B cell (primary cell): ENCODE measurements around the gene KDM6B. TPM values are rescaled to one million over a fixed set of nuclear protein-coding genes. Genes with fewer than 3 reads are reported as not detected.

Source experiments
- ATAC-seq: fragments of 200-7000 bp; cut with Tn5 transposase; one replicate; pipeline ENCODE4 v1.10.0; 2021; ENCODE audit warnings: low read depth, mild to moderate bottlenecking, moderate number of reproducible peaks, moderate library complexity
- CTCF ChIA-PET: fragments of 350-600 bp; sonication (Branson Sonifier 250); formaldehyde crosslinking; loops from one replicate; lab custom pipeline; 2021; ENCODE audit warnings: antibody characterized with exemption, inconsistent platforms; lab: Charles Lee
- POLR2A ChIA-PET: fragments of 350-600 bp; sonication (Branson Sonifier 250); formaldehyde crosslinking; loops from one replicate; lab custom pipeline; 2021; ENCODE audit warnings: antibody characterized with exemption; lab: Charles Lee
- DNase-seq: peaks from one replicate; pipeline ENCODE4 v3.0.0; 2013
- H2AFZ ChIP-seq: 2 replicates; pipeline ENCODE4 v1.6.1; 2012; ENCODE audit warnings: mild to moderate bottlenecking, low read depth, low read length; ENCODE audit not compliant: insufficient read depth, poor library complexity, severe bottlenecking
- H3K27ac ChIP-seq, 2 donors: 1 replicate in 1 of 2; 2 replicates in 1 of 2; pipeline ENCODE4 v1.5.1; 2012 to 2013; ENCODE audit warnings: low read length in 2 of 2, mild to moderate bottlenecking in 2 of 2, moderate library complexity in 1 of 2
- H3K27me3 ChIP-seq, 4 experiments: fragments of 200-600 bp in 1 of 4; sonication (generic) in 1 of 4; replicated peaks in 1 of 4; 1 replicate in 2 of 4; 2 replicates in 2 of 4; pipeline versions ENCODE4 v1.6.1 to v1.7.0; 2013 to 2016; ENCODE audit warnings: low read length in 3 of 4, mild to moderate bottlenecking in 2 of 4, mixed read lengths in 1 of 4, moderate library complexity in 1 of 4; ENCODE audit not compliant: insufficient read depth in 4 of 4, control insufficient read depth in 3 of 4; ENCODE audit errors: control extremely low read depth in 1 of 4
- H3K36me3 ChIP-seq, 2 experiments: replicated peaks in 1 of 2; 1 replicate in 1 of 2; 2 replicates in 1 of 2; pipeline versions ENCODE4 v1.6.1 to v1.7.1; 2013; ENCODE audit warnings: low read length in 1 of 2; ENCODE audit not compliant: insufficient read depth in 2 of 2, control insufficient read depth in 1 of 2; ENCODE audit errors: control extremely low read depth in 1 of 2, extremely low read depth in 1 of 2
- H3K4me1 ChIP-seq, 2 donors: fragments of 200-600 bp in 1 of 2; sonication (generic) in 1 of 2; 1 replicate in 1 of 2; 2 replicates in 1 of 2; pipeline versions ENCODE4 v1.5.1 to v1.6.1; 2013 to 2017; ENCODE audit warnings: low read length in 2 of 2; ENCODE audit not compliant: control insufficient read depth in 2 of 2, insufficient read depth in 2 of 2
- H3K4me2 ChIP-seq: replicated peaks from 2 replicates; pipeline ENCODE3; 2012; ENCODE audit warnings: mild to moderate bottlenecking, low read depth, low read length; ENCODE audit not compliant: poor library complexity, severe bottlenecking
- H3K4me3 ChIP-seq, 5 experiments: fragments of 200-600 bp in 1 of 5; sonication (generic) in 1 of 5; 1 replicate in 3 of 5; 2 replicates in 2 of 5; pipeline versions ENCODE4 v1.5.1 to v1.7.0; 2011 to 2016; ENCODE audit warnings: low read length in 4 of 5, mild to moderate bottlenecking in 4 of 5, low read depth in 2 of 5, control low read depth in 1 of 5, moderate library complexity in 1 of 5; ENCODE audit not compliant: insufficient read depth in 1 of 5; ENCODE audit errors: control extremely low read depth in 1 of 5, extremely low read depth in 1 of 5
- H3K79me2 ChIP-seq: fragments of 200-600 bp; sonication (generic); one replicate; pipeline ENCODE4 v1.6.0; 2016; ENCODE audit warnings: low read length; ENCODE audit not compliant: control insufficient read depth, insufficient read depth
- H3K9ac ChIP-seq: fragments of 200-600 bp; sonication (generic); 2 replicates; pipeline ENCODE4 v1.6.1; 2017; ENCODE audit warnings: mild to moderate bottlenecking, low read length, moderate library complexity
- H3K9me3 ChIP-seq, 3 donors: one replicate each; pipeline versions ENCODE4 v1.6.1 to v1.7.1; 2013; ENCODE audit warnings: low read length in 2 of 3; ENCODE audit not compliant: control insufficient read depth in 2 of 3, insufficient read depth in 1 of 3; ENCODE audit errors: control extremely low read depth in 1 of 3
- H4K20me1 ChIP-seq: 2 replicates; pipeline ENCODE4 v1.6.0; 2012; ENCODE audit warnings: mild to moderate bottlenecking, low read length; ENCODE audit not compliant: insufficient read depth, control insufficient read depth, poor library complexity, severe bottlenecking
- H3K27ac Mint-ChIP-seq: one replicate; pipeline ENCODE4 v1.8.0; 2021; ENCODE audit warnings: mixed read lengths
- H3K27me3 Mint-ChIP-seq: one replicate; pipeline ENCODE4 v1.8.0; 2021; ENCODE audit warnings: mixed read lengths
- H3K4me1 Mint-ChIP-seq: one replicate; pipeline ENCODE4 v1.8.0; 2021; ENCODE audit warnings: mixed read lengths
- H3K4me3 Mint-ChIP-seq: one replicate; pipeline ENCODE4 v1.8.0; 2021; ENCODE audit warnings: mixed read lengths
- H3K9me3 Mint-ChIP-seq: one replicate; pipeline ENCODE4 v1.8.0; 2022; ENCODE audit warnings: mixed read lengths; ENCODE audit not compliant: insufficient read depth
- CTCF ChIP-seq: fragments of 200-600 bp; IDR thresholded peaks from one replicate; pipeline ENCODE4 v1.8.0; 2022; ENCODE audit warnings: antibody characterized with exemption, mild to moderate bottlenecking
- EZH2 ChIP-seq: IDR thresholded peaks from 2 replicates; pipeline ENCODE4 v1.6.1; 2012; ENCODE audit warnings: borderline replicate concordance, low read depth, mild to moderate bottlenecking, moderate library complexity, low read length; ENCODE audit not compliant: insufficient read depth, poor library complexity, severe bottlenecking
- WGBS: methylation state at CpG from one replicate; pipeline ENCODE4 v1.1.5; 2013; ENCODE audit warnings: missing lambda C conversion rate; ENCODE audit not compliant: insufficient coverage; 5-methylcytosine and 5-hydroxymethylcytosine counted together
- intact Hi-C: fragments of 100-400 bp; cut with micrococcal nuclease; formaldehyde crosslinking; loops from one replicate; pipeline ENCODE4 v1.10.0; 2022
- polyA plus RNA-seq: library from polyadenylated mRNA; depleted of rRNA; stranded (reverse); fragments of >200 nt; gene quantifications from 2 replicates; pipeline ENCODE4 v1.2.3, GENCODE V29; 2012
- total RNA-seq, 2 donors: library from RNA; stranded (reverse); fragments of 120-200 nt in 1 of 2; gene quantifications; 1 replicate in 1 of 2; 2 replicates in 1 of 2; pipeline versions ENCODE4 v1.2.3 to v1.2.4, GENCODE V29; 2013 to 2022

Gene KDM6B
- total and polyA plus RNA-seq, 2 donors (not counting 1 experiment from before 2014, with no cell fraction given): 18.6 to 110 TPM

- H3K4me1 ChIP-seq: peaks cover 42 to 75% of the 10 kb centered on the region in 2 donors
- Mint-ChIP-seq H3K27me3 (no peaks in the 10 kb centered on the region), H3K9me3 (no peaks in the 10 kb centered on the region), H3K27ac (peak overlapping the region; percentile 70), H3K4me1 (peaks cover 62% of the 10 kb centered on the region), H3K4me3 (peak overlapping the region; percentile 51)
- no peak for TF ChIP-seq CTCF
- TF ChIP-seq EZH2: no peak
- peaks cover 0 to 4% (median 0%) of the 10 kb centered on the region in 3 donors for H3K9me3 ChIP-seq
- H4K20me1 ChIP-seq: peaks cover 33% of the 10 kb centered on the region
- peak overlapping the region; percentile 11 to 100 for H3K27ac ChIP-seq
- H2AFZ ChIP-seq: no peak overlapping the region
- H3K9ac ChIP-seq: no peak overlapping the region
- ChIA-PET POLR2A (interaction anchor here (1.4 to 1.5 kb wide), 2 partner anchors 18 kb away, joined by 4 to 5 read pairs; partner anchors contain the start of genes CYB5D1 and NAA38), CTCF (interaction anchor here (0.5 to 5.3 kb wide), 7 partner anchors 14 to 571 kb away, joined by 3 to 53 read pairs (median 6); partner anchors contain the start of genes CYB5D1 and NAA38)
- no peaks in the 10 kb centered on the region for H3K27me3 ChIP-seq
- H3K79me2 ChIP-seq: peaks cover 18% of the 10 kb centered on the region
- ATAC-seq (no peak), DNase-seq (peak; percentile 41)
- H3K4me2 ChIP-seq: peak overlapping the region; percentile 33
- intact Hi-C loops: loop anchor here (10.0 kb wide), 2 partner anchors 825 to 1185 kb away; partner anchors contain the start of genes C17orf100, MED31 and RNASEK
- H3K4me3 ChIP-seq: peak overlapping the region in 1 of 5 experiments; percentile 16
- WGBS: 87% methylated on average over 5 of the region's 6 CpGs
- H3K36me3 ChIP-seq: no peaks in the 10 kb centered on the region
These were observed 5.3 kb downstream of the KDM6B start for GRCh38 chr17:7839190-7839875.
